Posterior vena cava (tissue), 2 donors: ENCODE data around the gene HOXC5. TPM values are rescaled to one million over a fixed set of nuclear protein-coding genes. Genes with fewer than 3 reads are reported as not detected.
"Not testable (repeated sequence)": the region's sequence is repeated elsewhere in the genome, so short reads cannot be mapped to it uniquely, and the experiment has no call there.

Source experiments
- DNase-seq: peaks from one replicate; pipeline ENCODE4 v3.0.0-alpha.2; 2020; ENCODE audit warnings: low spot score
- intact Hi-C, 2 donors: fragments of 100-400 bp; cut with DNase I; formaldehyde crosslinking; loops; one replicate each; pipeline versions ENCODE4 v1.14.1 to v1.14.2; 2022 to 2023
- total RNA-seq, 2 donors: library from RNA; stranded (reverse); fragmentation: NEBNext Ultra II Directional; extraction: Animal tissue kit (Norgen Biotek cat#: 25700); gene quantifications; one replicate each; pipeline ENCODE4 v1.2.1, GENCODE V29; 2021
- donor health status: DM: yes; HTN: yes; CAD: no.
- donor health status: DM: yes; HTN: yes; CAD: no.

Gene HOXC5
- total RNA-seq, 2 donors from 2014 or later: 2.9 to 5.6 TPM

- intact Hi-C loops: loop anchor here in 1 of 2 donors (5.0 kb wide), 1 partner anchor 40 kb away; no protein-coding TSS in a partner anchor
- DNase-seq: peak; percentile 55
These were observed 4.8 kb downstream of the HOXC5 start for GRCh38 chr12:54037360-54038283.

DNA sequence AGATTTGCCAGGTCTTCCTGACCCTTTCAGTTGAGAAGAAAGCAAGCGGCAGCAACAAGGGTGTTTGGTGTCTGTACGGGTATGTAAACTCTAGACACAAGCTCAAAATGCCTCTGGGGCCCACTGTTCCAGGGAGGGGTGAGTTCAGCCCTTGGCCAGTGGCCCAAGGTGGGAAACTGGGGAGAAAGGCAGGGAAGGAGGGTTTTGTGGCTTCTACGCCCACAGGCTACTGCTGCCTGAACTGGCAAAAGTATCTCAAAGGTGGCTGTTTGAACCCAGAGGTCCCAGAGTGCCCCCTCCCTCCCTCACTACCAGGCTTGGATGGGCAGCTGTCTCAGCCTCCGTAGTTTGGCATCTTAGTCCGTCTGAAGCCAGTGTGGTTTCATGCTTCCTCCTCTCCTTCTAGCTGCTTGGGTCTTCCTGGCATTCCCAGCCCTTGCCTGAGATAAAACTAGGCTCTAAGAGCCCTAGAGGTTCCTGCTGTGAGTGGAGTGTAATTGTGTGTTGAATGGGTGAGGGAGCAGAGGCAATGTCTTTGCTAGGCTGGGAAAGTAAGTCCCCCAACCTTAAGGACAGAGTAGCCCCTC, 5.5 kb downstream of the HOXC5 start:
- intact Hi-C loops: loop anchor here in 1 of 2 donors (5.0 kb wide), 1 partner anchor 39 kb away; no protein-coding TSS in a partner anchor
- DNase-seq: peak; percentile 53

DNA sequence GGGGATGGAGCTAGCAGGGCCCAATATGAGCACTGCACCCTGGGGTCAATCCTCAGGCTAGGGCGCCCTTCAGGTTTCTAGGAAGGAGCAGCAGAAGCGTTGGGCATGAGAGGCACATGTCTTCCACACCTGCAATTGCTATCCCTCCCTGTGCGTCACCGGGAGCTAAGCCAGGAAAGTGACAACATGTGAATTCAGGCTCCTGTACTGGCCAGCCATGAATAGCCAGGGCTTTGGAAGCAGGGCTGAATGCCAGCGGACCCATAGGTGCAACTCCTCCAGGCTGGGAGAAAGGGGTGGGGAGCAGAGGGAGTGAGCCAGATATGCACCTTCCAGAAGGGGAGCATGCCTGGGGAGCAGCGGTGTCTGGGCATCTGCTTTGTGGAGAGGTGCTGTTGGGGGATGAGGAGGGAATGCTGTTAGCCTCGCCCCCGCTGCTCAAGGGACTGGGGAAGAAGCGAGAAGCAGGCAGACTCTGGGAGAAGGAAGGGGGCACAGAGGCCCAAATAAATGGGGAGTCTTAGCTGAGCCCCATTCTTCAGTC, 6.1 kb downstream of the HOXC5 start:
- intact Hi-C loops: loop anchor here in 1 of 2 donors (5.0 kb wide), 1 partner anchor 38 kb away; no protein-coding TSS in a partner anchor
- peak; percentile 81 for DNase-seq

DNA sequence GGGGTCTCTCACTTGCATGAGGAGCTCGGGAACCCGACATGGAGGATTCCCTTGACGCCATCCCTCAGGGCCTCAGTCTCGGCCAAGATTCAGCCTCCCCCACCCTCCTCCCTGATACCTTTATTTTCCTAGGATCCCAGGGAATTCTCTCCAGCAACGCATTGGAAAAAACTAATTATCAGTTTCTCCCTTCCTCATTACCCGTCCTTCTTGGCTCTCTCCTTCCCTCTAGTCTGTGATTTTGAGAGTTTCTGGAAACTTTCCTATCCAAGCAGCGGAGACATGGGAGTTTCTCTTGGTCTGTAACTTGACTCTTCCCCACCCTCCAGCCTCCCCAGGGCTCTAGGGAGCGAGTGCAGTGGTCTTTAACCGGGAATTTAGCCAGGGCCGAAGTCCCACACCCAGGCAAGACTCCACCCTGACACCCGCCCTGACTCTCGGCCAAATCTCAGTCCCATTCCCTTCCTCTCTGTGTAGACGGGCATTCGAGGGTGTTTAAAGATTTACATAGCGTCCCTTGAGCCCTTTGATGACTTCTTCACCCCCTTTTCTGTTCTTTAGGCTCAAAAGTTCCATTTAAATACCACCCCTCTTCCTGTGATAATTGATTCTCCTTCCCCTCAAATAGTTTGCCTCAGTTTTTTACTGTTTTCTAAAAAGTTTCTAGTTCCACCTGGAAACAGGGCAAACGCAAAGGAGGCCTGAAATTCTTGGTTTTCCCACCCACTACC, 6.7 kb downstream of the HOXC5 start:
- peak; percentile 91 for DNase-seq

DNA sequence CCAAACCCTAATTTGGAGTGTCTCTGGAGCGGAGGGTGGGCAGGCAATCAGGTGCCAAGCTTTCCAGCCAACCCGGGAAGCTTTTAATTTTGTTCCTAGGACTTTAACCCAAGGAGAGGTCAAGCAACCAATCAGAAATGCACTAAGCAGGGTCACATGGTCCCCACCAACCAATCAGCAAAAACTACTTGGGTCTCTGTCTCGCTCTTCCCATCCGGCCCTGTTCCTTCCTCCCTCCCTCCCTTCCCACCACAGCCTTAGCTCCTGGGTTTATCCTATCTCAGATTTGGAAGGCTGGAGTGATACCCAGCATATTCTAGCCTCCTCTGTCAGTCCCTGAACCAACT, 7.3 kb downstream of the HOXC5 start:
- intact Hi-C loops: no loop called here
- no peak for DNase-seq

More for the DNA sequence above, 6.7 kb downstream of the HOXC5 start:
- intact Hi-C loops: loop anchor here in 1 of 2 donors (5.0 kb wide), 1 partner anchor 38 kb away; no protein-coding TSS in a partner anchor

GRCh38 chr12:54040648-54041047, 7.8 kb downstream of the HOXC5 start:
- intact Hi-C loops: no loop called here
- no peak for DNase-seq

DNA sequence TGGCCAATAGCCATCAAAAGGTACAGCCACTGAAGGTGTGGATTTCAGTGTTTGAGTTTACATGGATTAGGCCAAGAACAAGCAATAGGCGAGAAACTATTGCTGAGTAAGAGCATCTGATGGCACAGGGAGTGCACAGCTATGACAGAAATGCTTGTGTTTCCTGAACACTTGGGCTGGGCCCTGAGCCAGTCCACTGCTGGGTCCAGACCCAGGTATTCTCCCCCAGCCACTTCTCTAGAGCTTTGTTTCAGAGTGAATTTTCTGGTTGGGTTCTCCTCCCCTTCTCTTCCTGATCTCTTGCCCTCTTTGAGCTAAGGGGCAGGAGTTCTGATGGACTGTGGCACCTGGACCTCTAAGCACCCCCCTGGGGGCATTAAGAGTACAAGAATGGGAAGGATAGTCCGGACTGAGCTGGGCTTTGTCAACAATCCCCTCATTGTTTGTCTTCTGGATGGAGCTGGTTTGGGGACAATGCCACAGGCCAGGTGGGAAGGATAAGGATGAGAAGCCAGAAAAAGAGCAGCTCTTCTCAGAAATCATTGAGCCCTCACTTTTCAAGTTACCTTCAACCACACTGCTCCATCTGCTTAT, 8.3 kb downstream of the HOXC5 start:
- intact Hi-C loops: no loop called here

DNA sequence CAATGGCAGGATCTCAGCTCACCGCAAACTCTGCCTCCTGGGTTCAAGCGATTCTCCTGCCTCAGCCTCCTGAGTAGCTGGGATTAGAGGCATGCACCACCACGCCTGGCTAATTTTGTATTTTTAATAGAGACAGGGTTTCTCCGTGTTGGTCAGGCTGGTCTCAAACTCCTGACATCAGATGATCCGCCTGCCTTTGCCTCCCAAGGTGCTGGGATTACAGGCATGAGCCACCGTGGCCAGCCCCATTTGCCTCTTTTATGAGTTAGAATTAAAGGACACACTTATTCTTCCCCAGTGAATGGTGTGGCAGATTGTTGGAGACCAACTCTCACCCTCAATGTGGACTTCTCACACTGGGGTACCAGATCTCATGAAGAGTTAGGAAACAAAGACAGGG, 9.2 kb downstream of the HOXC5 start:
- intact Hi-C loops, DNase-seq: not testable (repeated sequence)

More for the DNA sequence above, 8.3 kb downstream of the HOXC5 start:
- no peak for DNase-seq

- intact Hi-C loops: no loop called here
- DNase-seq: no peak
These were observed 10.4 kb downstream of the HOXC5 start for GRCh38 chr12:54042970-54043853.

DNA sequence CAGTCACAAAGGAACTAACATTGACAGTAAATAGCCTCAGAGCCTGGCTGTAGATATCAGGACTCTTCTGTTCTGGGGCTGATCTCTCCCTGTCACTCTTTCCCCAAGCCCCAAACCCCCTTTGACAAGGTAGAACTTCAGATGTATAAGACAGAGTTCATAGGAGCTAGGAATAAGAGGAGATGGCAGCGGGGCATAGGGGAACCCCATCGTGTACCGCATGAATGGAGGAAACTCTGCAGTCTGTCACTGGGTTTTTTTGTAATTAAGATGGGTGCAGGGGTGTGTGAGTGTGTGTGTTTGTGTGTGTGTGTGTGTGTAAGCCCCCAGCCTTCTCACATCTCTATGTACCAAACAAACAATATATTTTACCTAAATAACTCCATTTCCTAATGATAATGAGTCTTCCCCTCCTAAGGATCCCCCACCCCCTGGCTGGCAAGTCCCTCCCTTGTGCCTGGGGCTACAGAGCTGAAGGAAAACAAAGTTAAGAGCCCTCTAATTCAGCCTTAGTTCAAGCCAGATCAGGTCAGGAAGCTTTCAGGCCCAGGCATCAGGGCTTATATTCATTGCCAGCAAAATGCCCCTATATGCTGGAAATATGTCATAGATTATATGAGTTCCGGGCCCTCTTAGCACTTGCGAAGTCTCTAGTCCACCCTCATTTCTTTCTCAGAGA, 11.7 kb downstream of the HOXC5 start:
- no peak for DNase-seq
- intact Hi-C loops: no loop called here

GRCh38 chr12:54045401-54045800, 12.6 kb downstream of the HOXC5 start:
- no peak for DNase-seq
- intact Hi-C loops: no loop called here

DNA sequence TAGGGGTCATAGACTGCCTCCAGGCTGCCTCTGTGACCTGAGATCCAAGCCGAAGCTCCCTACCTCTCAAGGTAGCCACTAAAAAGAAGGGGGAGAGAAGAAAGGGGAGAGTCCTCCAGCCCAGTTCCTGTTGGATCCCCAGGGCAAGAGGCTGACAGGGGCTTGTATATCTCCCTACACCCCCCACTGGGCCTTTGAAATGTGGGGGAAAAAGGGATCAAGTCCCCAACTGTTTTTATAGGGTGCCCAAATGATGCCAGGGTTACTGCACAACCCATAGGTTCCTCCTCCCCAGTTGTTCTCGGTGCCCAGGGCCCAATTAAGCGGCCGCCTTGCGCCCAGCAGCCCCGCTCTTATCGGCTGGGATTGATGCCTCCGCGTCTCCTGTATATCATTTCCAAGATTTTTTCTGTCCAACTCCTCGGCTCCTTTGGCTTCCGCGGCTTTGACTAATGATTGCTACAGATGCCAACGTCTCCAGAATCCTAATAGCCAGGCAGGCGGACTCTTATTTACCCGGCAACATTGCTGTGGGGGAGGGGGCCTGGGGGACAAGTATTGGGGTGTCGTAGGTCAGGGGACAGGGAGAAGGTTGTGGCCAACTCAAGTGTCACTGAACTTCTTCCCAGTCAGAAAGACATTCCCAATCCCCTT, 13.1 kb downstream of the HOXC5 start:
- DNase-seq: no peak
- intact Hi-C loops: no loop called here

GRCh38 chr12:54046809-54047159, 13.9 kb downstream of the HOXC5 start:
- intact Hi-C loops: no loop called here
- no peak for DNase-seq

- DNase-seq: no peak
- intact Hi-C loops: no loop called here
These were observed 14.5 kb downstream of the HOXC5 start for GRCh38 chr12:54047160-54047963.

- intact Hi-C loops: no loop called here
- no peak for DNase-seq
These were observed 15.1 kb downstream of the HOXC5 start for GRCh38 chr12:54047964-54048303.

GRCh38 chr12:54048406-54049093, 15.7 kb downstream of the HOXC5 start:
- intact Hi-C loops: no loop called here
- no peak for DNase-seq
